Measurements from ENCODE around the gene MT3. TPM values are rescaled to one million over a fixed set of nuclear protein-coding genes. Genes with fewer than 3 reads are reported as not detected.

MT3 gene
- total RNA-seq, 1 donor from 2014 or later, result not detected

GRCh38 chr16:56631197-56631596, 41.9 kb downstream of the MT3 start:
- H4K20me1 ChIP-seq (ENCODE audit: low read depth), result peaks cover 67% of the 10 kb centered on the region
- Mint-ChIP-seq H3K27ac (no peak overlapping the region), H3K36me3 (no peaks in the 10 kb centered on the region), H3K27me3 (ENCODE audit: insufficient read depth, low read depth) (peaks cover 85% of the 10 kb centered on the region), H3K4me3 (peak overlapping the region; percentile 78), H3K9me3 (peaks cover 3% of the 10 kb centered on the region), H3K4me1 (peaks cover 14% of the 10 kb centered on the region)
- H3K36me3 ChIP-seq, result no peaks in the 10 kb centered on the region
- DNase-seq (ENCODE audit: low spot score), result no peak
- no peak overlapping the region for H3K4me2 ChIP-seq
- H3K9ac ChIP-seq, result no peak overlapping the region
- no peak overlapping the region for H2AFZ ChIP-seq (replicated peaks)
- H3F3A ChIP-seq (ENCODE audit: low read depth), result no peaks in the 10 kb centered on the region
- no peak for TF ChIP-seq CTCF (IDR thresholded peaks at IDR 0.05)
- no peak for TF ChIP-seq EZH2phosphoT487 (IDR thresholded peaks at IDR 0.05)
- TF ChIP-seq EZH2 (IDR thresholded peaks at IDR 0.05), result no peak
- no peak overlapping the region for H3K4me3 ChIP-seq
- no peak overlapping the region for H3K27ac ChIP-seq
- H3K9me3 ChIP-seq (ENCODE audit: low read depth), result no peaks in the 10 kb centered on the region
- H3K27me3 ChIP-seq, result peaks cover 100% of the 10 kb centered on the region
- no peaks in the 10 kb centered on the region for H3K79me2 ChIP-seq (ENCODE audit: low read depth)
- H3K4me1 ChIP-seq, result peaks cover 16% of the 10 kb centered on the region

- TF ChIP-seq EZH2phosphoT487 (IDR thresholded peaks at IDR 0.05) (peak; percentile 96), CTCF (IDR thresholded peaks at IDR 0.05) (no peak)
- no peak for DNase-seq (ENCODE audit: low spot score)
- Histone ChIP-seq H3K4me3 (peak overlapping the region; percentile 47), H3K4me1 (peaks cover 16% of the 10 kb centered on the region), H3K9me3 (ENCODE audit: low read depth) (no peaks in the 10 kb centered on the region), H3K36me3 (no peaks in the 10 kb centered on the region), H3F3A (ENCODE audit: low read depth) (no peaks in the 10 kb centered on the region), H3K79me2 (ENCODE audit: low read depth) (no peaks in the 10 kb centered on the region), H3K27ac (no peak overlapping the region), H3K9ac (no peak overlapping the region), H3K27me3 (peaks cover 100% of the 10 kb centered on the region), H4K20me1 (ENCODE audit: low read depth) (peaks cover 67% of the 10 kb centered on the region), H3K4me2 (peak overlapping the region; percentile 83), H2AFZ (replicated peaks) (peak overlapping the region; percentile 77)
- Mint-ChIP-seq H3K9me3 (peaks cover 3% of the 10 kb centered on the region), H3K27ac (no peak overlapping the region), H3K36me3 (no peaks in the 10 kb centered on the region), H3K27me3 (ENCODE audit: insufficient read depth, low read depth) (peaks cover 85% of the 10 kb centered on the region), H3K4me3 (peak overlapping the region; percentile 78), H3K4me1 (peaks cover 14% of the 10 kb centered on the region)
Observed at GRCh38 chr16:56631832-56632155, 42.5 kb downstream of the MT3 start.

- H4K20me1 ChIP-seq (ENCODE audit: low read depth), result peaks cover 66% of the 10 kb centered on the region
- peaks cover 14% of the 10 kb centered on the region for H3K4me1 Mint-ChIP-seq
- H3K27ac ChIP-seq, result no peak within 1 kb of the TSS
- no peaks in the 10 kb centered on the region for H3K36me3 ChIP-seq
- peaks cover 85% of the 10 kb centered on the region for H3K27me3 Mint-ChIP-seq (ENCODE audit: insufficient read depth, low read depth)
- H3K9me3 Mint-ChIP-seq, result peaks cover 3% of the 10 kb centered on the region
- TF ChIP-seq CTCF (IDR thresholded peaks at IDR 0.05) (no peak), EZH2phosphoT487 (IDR thresholded peaks at IDR 0.05) (peak; percentile 91), EZH2 (IDR thresholded peaks at IDR 0.05) (peak; percentile 98)
- peak within 1 kb of the TSS; percentile 77 for H2AFZ ChIP-seq (replicated peaks)
- H3K79me2 ChIP-seq (ENCODE audit: low read depth), result no peaks in the 10 kb centered on the region
- H3K27ac Mint-ChIP-seq, result no peak within 1 kb of the TSS
- peak within 1 kb of the TSS; percentile 83 for H3K4me2 ChIP-seq
- no peaks in the 10 kb centered on the region for H3K9me3 ChIP-seq (ENCODE audit: low read depth)
- peak within 1 kb of the TSS; percentile 78 for H3K4me3 Mint-ChIP-seq
- H3K4me3 ChIP-seq, result peak within 1 kb of the TSS; percentile 47
- no peaks in the 10 kb centered on the region for H3K36me3 Mint-ChIP-seq
- DNase-seq (ENCODE audit: low spot score), result peak; percentile 66
- peaks cover 100% of the 10 kb centered on the region for H3K27me3 ChIP-seq
- H3K9ac ChIP-seq, result no peak within 1 kb of the TSS
- peaks cover 16% of the 10 kb centered on the region for H3K4me1 ChIP-seq
- no peaks in the 10 kb centered on the region for H3F3A ChIP-seq (ENCODE audit: low read depth)
Observed at GRCh38 chr16:56632156-56632847, 43.0 kb downstream of the MT3 start, which contains the start of gene MT1M. MT1M (plus strand) TSS chr16:56632659; CDS start chr16:56632732, 73 bp downstream.

All from neural progenitor cell (in vitro differentiated cells).